Gastrocnemius medialis (tissue), 4 donors: Measurements from ENCODE around the gene DIAPH3. TPM values are rescaled to one million over a fixed set of nuclear protein-coding genes. Genes with fewer than 3 reads are reported as not detected.

Source experiments
- ATAC-seq, 2 donors: fragments of 150-250 bp; one replicate each; pipeline ENCODE4 v1.9.1; 2016
- DNase-seq, 2 donors: peaks; one replicate each; pipeline ENCODE4 v3.0.0-alpha.2; 2019
- H3K27ac ChIP-seq, 4 donors: fragments of 200-600 bp; sonication (generic); 1 replicate in 1 of 4; 2 replicates in 3 of 4; pipeline ENCODE4 v1.5.1; 2016 to 2018; ENCODE audit warnings: mild to moderate bottlenecking in 2 of 4, moderate library complexity in 1 of 4
- H3K27me3 ChIP-seq, 3 donors: fragments of 200-600 bp; sonication (generic) in 2 of 3; 1 replicate in 1 of 3; 2 replicates in 2 of 3; pipeline versions ENCODE4 v1.5.1 to v1.6.0; 2016 to 2019; ENCODE audit warnings: mild to moderate bottlenecking in 1 of 3, moderate library complexity in 1 of 3
- H3K36me3 ChIP-seq, 2 donors: fragments of 200-600 bp; sonication (generic) in 1 of 2; one replicate each; pipeline ENCODE4 v1.5.1; 2017 to 2018
- H3K4me1 ChIP-seq, 2 donors: fragments of 200-600 bp; sonication (generic) in 1 of 2; one replicate each; pipeline ENCODE4 v1.5.1; 2016 to 2017; ENCODE audit warnings: mild to moderate bottlenecking in 2 of 2
- H3K4me3 ChIP-seq, 4 donors: fragments of 200-600 bp; sonication (generic) in 3 of 4; 1 replicate in 1 of 4; 2 replicates in 3 of 4; pipeline ENCODE4 v1.5.1; 2016 to 2019; ENCODE audit warnings: mild to moderate bottlenecking in 2 of 4
- H3K9me3 ChIP-seq, 3 donors: fragments of 200-600 bp; sonication (generic) in 2 of 3; 1 replicate in 1 of 3; 2 replicates in 2 of 3; pipeline ENCODE4 v1.5.1; 2016 to 2019
- POLR2A ChIP-seq, 2 donors: fragments of 450-650 bp; IDR thresholded peaks; one replicate each; pipeline ENCODE4 v1.6.1; 2017; ENCODE audit warnings: antibody characterized with exemption in 2 of 2, mild to moderate bottlenecking in 2 of 2, moderate library complexity in 2 of 2
- in situ Hi-C, 4 donors: fragments of 200-750 bp; cut with MboI; loops; one replicate each; pipeline versions ENCODE4 v1.15.0 to v1.8.0; 2017; ENCODE audit warnings: low sequenced_read_pairs in 4 of 4
- intact Hi-C: fragments of 100-400 bp; cut with DNase I; formaldehyde crosslinking; loops from one replicate; pipeline ENCODE4 v1.15.1; 2023; ENCODE audit warnings: low total_unique reads
- total RNA-seq, 4 donors: library from RNA; depleted of rRNA; stranded (reverse); fragments of >200 nt; gene quantifications; one replicate each; pipeline versions ENCODE4 v1.1.0 to v1.2.3, GENCODE V29; 2016
- TF ChIP-seq, protein P1 (sequence below), 5 experiments: fragments of 450-650 bp in 3 of 5; fragments of 200-600 bp in 2 of 5; sonication (generic) in 2 of 5; IDR thresholded peaks in 4 of 5; conservative IDR thresholded peaks in 1 of 5; 1 replicate in 4 of 5; 2 replicates in 1 of 5; pipeline ENCODE4 v1.5.1; 2016 to 2019; ENCODE audit warnings: antibody characterized with exemption in 5 of 5, mild to moderate bottlenecking in 3 of 5, moderate library complexity in 3 of 5

Gene DIAPH3
- total RNA-seq, 4 donors from 2014 or later = 0.13 TPM; not detected in 3

DNA sequence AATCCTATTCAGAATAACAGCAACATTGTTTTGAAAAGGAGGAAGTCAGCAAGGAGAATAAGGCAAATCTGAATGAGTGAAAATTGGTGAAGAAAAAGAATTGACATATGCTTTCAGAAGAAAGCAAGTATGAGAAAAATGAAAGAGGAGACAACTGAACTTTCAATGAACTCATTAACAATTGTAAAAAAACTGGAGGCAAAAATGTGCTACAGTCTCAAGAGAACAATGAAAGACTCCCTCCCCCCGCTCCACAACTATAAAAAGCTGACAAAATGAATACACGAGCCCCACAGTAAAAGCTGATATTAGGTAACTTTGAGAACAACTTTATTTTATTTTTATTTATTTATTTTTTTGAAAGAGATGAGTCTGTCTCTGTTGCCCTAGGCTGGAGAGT is 373.1 kb downstream of the DIAPH3 start:
- Histone ChIP-seq H3K4me3 (no peak overlapping the region), H3K27me3 (no peaks in the 10 kb centered on the region), H3K9me3 (no peaks in the 10 kb centered on the region), H3K36me3 (no peaks in the 10 kb centered on the region), H3K4me1 (no peaks in the 10 kb centered on the region), H3K27ac (no peak overlapping the region)
- ATAC-seq (no peak), DNase-seq (no peak)
- in situ Hi-C loops (no loop called here), intact Hi-C loops (no loop called here)
- TF ChIP-seq, protein P1, sequence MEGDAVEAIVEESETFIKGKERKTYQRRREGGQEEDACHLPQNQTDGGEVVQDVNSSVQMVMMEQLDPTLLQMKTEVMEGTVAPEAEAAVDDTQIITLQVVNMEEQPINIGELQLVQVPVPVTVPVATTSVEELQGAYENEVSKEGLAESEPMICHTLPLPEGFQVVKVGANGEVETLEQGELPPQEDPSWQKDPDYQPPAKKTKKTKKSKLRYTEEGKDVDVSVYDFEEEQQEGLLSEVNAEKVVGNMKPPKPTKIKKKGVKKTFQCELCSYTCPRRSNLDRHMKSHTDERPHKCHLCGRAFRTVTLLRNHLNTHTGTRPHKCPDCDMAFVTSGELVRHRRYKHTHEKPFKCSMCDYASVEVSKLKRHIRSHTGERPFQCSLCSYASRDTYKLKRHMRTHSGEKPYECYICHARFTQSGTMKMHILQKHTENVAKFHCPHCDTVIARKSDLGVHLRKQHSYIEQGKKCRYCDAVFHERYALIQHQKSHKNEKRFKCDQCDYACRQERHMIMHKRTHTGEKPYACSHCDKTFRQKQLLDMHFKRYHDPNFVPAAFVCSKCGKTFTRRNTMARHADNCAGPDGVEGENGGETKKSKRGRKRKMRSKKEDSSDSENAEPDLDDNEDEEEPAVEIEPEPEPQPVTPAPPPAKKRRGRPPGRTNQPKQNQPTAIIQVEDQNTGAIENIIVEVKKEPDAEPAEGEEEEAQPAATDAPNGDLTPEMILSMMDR (IDR thresholded peaks at IDR 0.05 in 4 of 5, conservative IDR thresholded peaks at IDR 0.05 in 1 of 5) = no peak

DNA sequence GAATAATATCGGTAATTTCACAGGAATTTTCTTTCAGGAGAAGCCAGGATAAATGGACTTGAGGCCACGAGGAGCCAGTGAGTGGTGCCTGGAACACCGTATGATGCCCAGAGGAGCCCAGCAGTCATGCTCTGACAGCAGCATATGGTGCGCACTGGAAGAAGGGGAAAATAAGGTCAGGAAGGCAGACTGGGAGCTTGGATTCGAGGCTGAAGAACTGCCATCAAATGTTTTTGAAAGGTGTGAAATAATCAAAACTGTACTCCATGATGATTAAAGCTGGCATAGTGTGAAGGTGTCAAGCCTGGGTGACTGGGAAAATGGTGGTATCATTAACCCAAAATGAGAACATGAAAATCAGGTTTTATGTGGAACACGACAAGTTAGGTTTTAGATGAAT is 374.2 kb downstream of the DIAPH3 start:
- no peaks in the 10 kb centered on the region for H3K27me3 ChIP-seq
- ATAC-seq = no peak
- H3K27ac ChIP-seq = no peak overlapping the region
- in situ Hi-C loops (no loop called here), intact Hi-C loops (no loop called here)
- no peak overlapping the region for H3K4me3 ChIP-seq
- no peaks in the 10 kb centered on the region for H3K4me1 ChIP-seq
- no peaks in the 10 kb centered on the region for H3K36me3 ChIP-seq
- no peaks in the 10 kb centered on the region for H3K9me3 ChIP-seq
- no peak for DNase-seq
- no peak for TF ChIP-seq POLR2A (IDR thresholded peaks at IDR 0.05)
- TF ChIP-seq, protein P1 (IDR thresholded peaks at IDR 0.05 in 4 of 5, conservative IDR thresholded peaks at IDR 0.05 in 1 of 5) = no peak

DNA sequence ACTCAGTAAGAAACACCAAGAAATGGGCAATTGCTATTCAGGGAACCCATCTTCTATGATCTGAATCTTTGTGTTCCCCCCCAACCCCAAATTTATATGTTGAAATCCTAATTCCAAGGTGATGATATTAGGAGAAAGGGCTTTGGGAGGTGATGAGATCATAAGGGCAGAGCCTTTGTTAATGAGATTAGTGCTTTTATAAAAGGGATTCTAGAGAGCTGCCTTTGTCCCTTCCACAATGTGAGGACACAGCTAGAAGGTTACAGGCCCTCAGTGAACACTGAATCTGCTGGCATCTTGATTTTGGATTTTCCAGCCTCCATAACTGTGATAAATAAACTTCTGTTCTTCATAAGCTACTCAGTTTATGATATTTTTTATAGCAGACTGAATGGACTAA is 376.0 kb downstream of the DIAPH3 start:
- Histone ChIP-seq H3K27me3 (no peaks in the 10 kb centered on the region), H3K4me3 (no peak overlapping the region), H3K27ac (no peak overlapping the region), H3K36me3 (no peaks in the 10 kb centered on the region), H3K4me1 (no peaks in the 10 kb centered on the region), H3K9me3 (no peaks in the 10 kb centered on the region)
- DNase-seq (no peak), ATAC-seq (no peak)
- in situ Hi-C loops (no loop called here), intact Hi-C loops (no loop called here)
- no peak for TF ChIP-seq POLR2A (IDR thresholded peaks at IDR 0.05)
- TF ChIP-seq, protein P1 (IDR thresholded peaks at IDR 0.05 in 4 of 5, conservative IDR thresholded peaks at IDR 0.05 in 1 of 5) = no peak

DNA sequence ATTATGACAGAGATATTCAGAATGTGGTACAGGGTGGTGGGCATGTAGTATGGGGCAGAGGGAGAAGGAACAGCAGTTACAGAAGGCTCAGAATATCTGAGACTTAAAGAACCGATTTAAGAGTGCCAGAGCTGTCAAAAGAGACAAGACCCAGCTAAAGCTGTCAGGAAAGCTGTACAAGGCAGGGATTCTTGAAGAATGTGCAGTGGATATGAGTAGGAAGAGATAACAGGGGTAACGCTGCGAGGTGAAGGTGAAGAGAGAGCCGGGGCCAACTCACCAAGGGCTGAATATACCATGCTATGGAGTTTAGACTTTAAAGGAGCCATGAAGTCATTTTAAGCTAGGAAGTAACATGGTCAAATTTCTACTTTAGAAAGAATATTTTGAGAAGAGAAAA is 381.0 kb downstream of the DIAPH3 start:
- no peak overlapping the region for H3K4me3 ChIP-seq
- in situ Hi-C loops = no loop called here
- H3K9me3 ChIP-seq = no peaks in the 10 kb centered on the region
- TF ChIP-seq, protein P1 (IDR thresholded peaks at IDR 0.05 in 4 of 5, conservative IDR thresholded peaks at IDR 0.05 in 1 of 5) = no peak
- no peak for TF ChIP-seq POLR2A (IDR thresholded peaks at IDR 0.05)
- no peaks in the 10 kb centered on the region for H3K36me3 ChIP-seq
- no peak overlapping the region for H3K27ac ChIP-seq
- DNase-seq (no peak), ATAC-seq (no peak)
- intact Hi-C loops = no loop called here
- no peaks in the 10 kb centered on the region for H3K4me1 ChIP-seq
- no peaks in the 10 kb centered on the region for H3K27me3 ChIP-seq

DNA sequence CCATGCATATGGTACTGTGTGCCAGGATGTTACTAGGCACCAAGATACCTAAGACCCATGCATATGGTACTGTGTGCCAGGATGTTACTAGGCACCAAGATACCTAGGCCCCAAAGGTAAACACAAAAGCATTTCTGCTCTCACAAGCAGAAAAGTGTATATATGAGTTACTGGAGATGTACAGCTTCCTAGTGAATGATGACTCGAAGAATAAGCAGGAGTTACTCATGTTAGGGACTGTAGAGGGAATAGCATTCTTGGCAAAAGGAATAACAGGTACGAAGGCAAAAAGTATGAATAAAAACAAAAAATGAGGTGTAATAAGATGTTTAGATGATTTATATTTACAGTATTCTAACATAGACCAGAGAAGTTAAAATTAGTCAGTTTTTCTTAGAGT is 383.7 kb downstream of the DIAPH3 start:
- no peaks in the 10 kb centered on the region for H3K36me3 ChIP-seq
- no peaks in the 10 kb centered on the region for H3K4me1 ChIP-seq
- DNase-seq = no peak
- H3K4me3 ChIP-seq = no peak overlapping the region
- in situ Hi-C loops (no loop called here), intact Hi-C loops (no loop called here)
- no peak for ATAC-seq
- no peaks in the 10 kb centered on the region for H3K27me3 ChIP-seq
- no peaks in the 10 kb centered on the region for H3K9me3 ChIP-seq
- TF ChIP-seq POLR2A (IDR thresholded peaks at IDR 0.05) = no peak
- TF ChIP-seq, protein P1 (IDR thresholded peaks at IDR 0.05 in 4 of 5, conservative IDR thresholded peaks at IDR 0.05 in 1 of 5) = no peak
- no peak overlapping the region for H3K27ac ChIP-seq
